Hepatocyte (in vitro differentiated cells): Measurements from ENCODE around the gene GLP1R.

Source experiments
- CTCF ChIP-seq: fragments of 200-600 bp; sonication (generic); IDR thresholded peaks from 2 replicates; pipeline ENCODE4 v1.5.1; 2016; ENCODE audit warnings: antibody characterized with exemption, mild to moderate bottlenecking; ENCODE audit not compliant: poor library complexity
- EZH2 ChIP-seq: fragments of 200-600 bp; sonication (generic); IDR thresholded peaks from 2 replicates; pipeline ENCODE4 v1.6.1; 2016; ENCODE audit warnings: antibody characterized with exemption, mild to moderate bottlenecking, borderline replicate concordance

- peak; percentile 23 for TF ChIP-seq CTCF
- TF ChIP-seq EZH2, result no peak
Observed at GRCh38 chr6:39003072-39003471, 45.5 kb upstream of the GLP1R start.
